GM19193 (cell line): ENCODE data around the gene CPB1.

Experiments
- POLR2A ChIP-seq: IDR thresholded peaks from 4 replicates; pipeline ENCODE4 v1.6.1; 2011; ENCODE audit not compliant: insufficient read depth, insufficient read length; ENCODE audit errors: extremely low read depth

CPB1 gene

DNA sequence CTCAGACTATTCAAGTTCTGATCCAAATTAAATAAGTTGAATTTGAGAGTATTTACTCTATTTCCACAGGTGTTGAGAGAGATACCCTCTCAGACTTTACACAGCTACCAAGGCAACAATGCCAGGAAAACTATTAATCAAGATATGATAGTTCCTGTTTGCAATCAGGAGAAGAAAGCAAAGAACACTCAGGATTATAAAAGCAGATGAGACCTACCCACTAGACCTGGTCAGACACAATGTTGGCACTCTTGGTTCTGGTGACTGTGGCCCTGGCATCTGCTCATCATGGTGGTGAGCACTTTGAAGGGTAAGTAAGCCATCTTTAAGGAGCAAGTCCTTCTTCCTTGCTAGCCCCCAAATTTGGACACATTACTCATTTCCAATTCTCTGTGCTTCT, at the start of gene CPB1:
CPB1 (plus strand) TSS at position 227 of the 400 bp plus-strand sequence; CDS start at position 240, 13 bp downstream.
- TF ChIP-seq POLR2A: no peak

DNA sequence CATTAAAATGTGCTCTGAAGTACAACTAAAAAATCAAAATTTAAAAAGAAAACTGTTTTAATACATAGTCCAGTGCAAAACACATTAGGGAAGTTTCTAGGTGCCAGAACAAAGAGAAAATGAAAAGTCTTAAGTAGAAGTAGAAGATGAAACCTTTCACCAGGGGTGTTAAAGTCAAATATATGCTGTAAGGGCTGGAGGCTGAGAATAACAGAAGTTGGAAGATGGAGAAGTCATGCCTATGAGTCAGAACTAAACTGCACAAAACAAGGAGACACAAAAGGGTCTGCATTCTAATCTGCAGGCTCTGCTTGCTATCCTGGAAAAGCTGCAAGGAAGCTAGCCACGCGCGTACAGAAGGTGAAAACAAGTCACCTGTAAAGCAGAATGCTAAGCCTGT, 48.7 kb upstream of the CPB1 start:
- no peak for TF ChIP-seq POLR2A

- TF ChIP-seq POLR2A: no peak
Measured at GRCh38 chr3:148789146-148789545, 38.5 kb upstream of the CPB1 start.

DNA sequence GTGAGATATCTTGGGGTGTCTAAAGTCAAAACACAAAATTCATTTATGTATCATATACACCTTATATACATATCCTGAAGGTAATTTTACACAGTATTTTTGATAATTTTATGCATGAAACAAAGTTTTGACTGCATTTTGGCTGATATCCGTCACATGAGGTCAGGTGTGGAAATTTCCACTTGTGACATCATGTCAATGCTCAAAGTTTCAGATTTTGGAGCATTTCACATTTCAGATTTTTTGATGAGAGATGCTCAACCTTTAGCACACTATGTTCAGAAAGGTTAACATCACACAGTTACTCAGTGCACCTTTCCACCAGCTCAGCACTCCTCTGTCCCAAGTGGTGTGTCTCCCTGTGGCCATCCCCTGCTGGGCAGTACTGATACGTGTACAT, 37.7 kb upstream of the CPB1 start:
- no peak for TF ChIP-seq POLR2A

DNA sequence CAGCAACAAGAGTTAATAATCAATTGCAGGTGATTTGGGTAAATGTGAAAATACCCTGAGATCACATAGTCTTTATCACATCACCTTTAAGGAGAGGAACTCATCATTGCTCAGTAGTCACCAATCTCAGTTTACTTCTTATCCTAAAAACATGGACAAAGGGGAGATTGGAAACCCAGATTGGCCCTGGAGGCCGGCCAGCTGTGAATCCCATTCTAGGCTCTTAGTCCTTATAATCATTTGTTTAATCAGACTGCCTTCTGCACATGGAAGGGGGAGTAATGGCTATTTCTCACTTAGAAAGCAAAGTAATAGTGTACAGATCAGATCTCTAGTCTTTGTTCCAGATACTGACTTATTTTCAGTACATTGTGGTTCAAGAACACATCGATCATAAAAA, 37.2 kb upstream of the CPB1 start:
- TF ChIP-seq POLR2A: no peak

DNA sequence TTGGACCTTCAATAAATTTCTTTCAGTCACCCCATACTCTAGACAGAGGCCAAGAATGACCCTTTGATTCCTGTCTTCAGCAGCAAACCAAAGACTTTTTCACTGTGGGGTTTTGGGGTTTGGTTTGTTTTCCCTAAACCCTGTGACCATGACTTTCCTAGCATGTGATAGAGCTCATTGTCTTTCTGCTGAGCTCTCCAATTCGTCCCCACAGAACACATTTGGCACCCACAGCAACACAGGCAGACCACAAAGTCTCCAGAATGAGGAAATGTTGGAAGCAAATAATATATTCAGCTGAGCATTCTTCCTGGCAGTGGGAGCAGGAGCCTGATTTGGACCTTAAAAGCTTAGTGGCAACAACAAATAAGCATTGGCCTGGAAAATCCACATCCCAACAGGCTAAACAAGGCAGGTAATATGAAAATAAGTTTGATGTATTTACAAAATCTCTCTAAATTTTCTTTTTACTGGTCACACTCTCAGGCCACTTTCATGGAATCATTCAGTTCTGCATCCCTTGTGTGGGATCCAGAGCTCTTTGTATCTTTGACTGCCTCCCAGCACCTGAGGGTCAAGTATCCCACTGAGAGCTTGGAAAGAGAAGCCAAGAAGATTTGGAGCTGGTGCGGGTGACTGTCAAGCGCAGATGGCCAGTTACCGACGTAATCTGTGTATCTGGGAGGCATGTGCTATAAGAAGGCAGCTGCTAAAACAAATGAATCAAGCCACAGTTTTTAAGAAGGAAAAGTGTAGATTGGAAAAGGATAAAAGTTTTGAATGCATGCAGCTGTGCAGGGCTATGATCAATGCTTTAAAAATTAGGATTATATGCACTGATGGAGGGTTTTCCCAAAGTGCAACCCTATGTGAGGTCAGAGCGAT, 36.5 kb upstream of the CPB1 start:
- no peak for TF ChIP-seq POLR2A

GRCh38 chr3:148791920-148792319, 35.7 kb upstream of the CPB1 start:
- no peak for TF ChIP-seq POLR2A

DNA sequence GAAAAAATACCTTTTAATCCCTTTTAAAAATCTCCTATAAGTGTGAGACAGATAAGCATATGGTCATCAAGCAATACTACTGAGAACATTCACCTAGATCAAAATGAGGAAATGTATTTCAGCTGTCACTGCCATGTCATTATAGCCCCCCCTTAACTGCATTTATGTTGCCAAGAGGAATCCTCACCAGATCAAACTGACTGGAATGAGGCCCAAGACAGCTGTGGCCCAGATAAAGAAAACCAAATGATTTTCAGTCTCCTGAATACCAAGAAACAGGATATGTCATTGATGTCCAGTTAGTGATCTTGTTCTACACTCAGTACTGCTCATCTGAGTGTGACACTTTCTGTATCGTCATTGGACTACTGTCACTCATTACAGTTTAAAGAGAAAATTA, 35.1 kb upstream of the CPB1 start:
- TF ChIP-seq POLR2A: no peak

DNA sequence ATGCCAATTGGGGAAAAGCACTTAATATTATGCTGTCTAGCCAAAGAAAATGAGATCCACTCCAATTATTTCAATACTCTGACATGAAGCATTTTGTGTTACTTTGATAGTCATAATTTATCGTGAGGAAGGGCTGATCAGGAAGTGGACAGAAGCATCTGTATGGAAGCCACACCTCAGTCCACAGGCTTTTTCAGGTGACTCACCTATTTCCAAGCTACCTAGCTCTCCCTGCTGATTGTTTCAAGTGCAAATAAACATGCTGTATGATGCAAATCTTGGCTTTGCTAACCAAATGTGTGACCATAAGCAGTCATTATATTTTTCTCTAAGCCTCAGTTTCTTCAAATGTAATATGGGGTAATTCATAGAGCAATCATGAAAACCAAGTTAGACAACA, 30.8 kb upstream of the CPB1 start:
- TF ChIP-seq POLR2A: no peak

GRCh38 chr3:148797795-148798194, 29.8 kb upstream of the CPB1 start:
- TF ChIP-seq POLR2A: no peak

DNA sequence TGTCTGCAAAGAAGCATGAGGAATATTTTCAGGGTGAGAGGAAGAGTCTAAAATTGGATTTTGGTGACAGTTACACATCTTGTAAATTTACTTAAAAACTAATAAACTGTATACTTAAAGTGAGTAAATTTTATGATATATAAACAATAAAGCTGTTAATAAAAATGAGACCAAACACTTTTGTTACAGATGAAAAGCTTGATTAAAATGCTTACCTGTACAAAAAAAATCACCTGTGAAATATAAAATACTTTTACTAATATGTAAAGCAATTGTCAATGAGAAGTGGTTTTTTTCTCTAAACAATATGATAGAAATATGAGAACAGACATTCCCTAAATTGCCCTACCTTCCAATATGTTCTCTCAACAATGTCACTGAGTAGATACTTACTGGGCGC, 27.2 kb upstream of the CPB1 start:
- no peak for TF ChIP-seq POLR2A

DNA sequence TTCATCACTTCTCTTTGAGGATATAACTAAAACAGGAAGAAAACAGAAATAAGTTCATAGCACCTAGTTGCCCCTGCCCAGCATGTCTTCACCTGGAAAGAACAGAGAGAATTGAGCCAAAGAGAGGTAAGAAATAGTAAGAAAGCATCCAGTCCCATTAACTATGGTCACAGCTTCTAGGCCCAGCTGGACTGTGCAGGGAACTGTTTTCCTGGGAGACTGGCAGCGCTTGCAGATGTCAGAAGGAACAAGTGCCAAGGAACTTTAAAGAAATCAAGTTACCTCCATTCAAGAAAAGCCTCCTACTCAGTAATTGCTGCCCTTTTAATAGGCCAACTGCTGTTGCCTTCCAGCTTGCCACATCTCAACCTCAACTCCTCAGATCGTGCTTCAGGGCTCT, 17.8 kb upstream of the CPB1 start:
- no peak for TF ChIP-seq POLR2A

DNA sequence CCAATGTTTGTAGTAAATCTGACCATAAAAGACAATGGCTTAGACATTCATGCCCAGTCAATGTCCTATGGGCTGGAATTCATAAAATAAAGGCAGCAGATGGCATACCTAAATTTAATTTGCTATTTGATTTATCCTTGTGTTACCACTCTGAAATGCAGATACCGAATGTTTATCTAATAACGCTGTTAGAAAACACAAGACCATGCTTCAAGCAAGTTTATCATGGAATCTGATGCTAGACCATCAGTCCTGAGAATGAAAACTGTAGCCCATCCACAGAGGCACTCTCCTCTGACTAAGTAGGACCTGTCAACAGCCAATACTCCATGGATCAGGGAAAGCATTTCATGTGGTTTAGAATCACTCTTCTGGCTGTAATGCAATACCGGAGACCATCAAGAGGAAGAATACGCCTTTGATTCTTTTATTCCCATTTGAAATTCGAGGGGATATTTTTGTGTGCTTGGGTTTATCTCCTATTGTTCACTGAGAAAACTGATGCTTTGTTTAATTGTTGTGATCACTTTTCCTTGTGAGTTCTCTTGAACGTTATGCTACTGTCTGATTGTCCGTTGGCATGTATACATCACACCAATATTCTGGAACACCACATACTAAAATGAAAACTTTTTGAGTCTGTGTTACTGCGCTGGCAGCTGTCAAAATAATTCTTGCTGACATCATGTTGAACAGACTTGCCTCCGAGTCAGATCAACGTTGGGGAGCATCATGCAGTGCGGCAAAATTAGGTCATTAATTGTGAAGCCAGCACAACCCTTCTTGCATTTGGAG, 12.1 kb upstream of the CPB1 start:
- no peak for TF ChIP-seq POLR2A

DNA sequence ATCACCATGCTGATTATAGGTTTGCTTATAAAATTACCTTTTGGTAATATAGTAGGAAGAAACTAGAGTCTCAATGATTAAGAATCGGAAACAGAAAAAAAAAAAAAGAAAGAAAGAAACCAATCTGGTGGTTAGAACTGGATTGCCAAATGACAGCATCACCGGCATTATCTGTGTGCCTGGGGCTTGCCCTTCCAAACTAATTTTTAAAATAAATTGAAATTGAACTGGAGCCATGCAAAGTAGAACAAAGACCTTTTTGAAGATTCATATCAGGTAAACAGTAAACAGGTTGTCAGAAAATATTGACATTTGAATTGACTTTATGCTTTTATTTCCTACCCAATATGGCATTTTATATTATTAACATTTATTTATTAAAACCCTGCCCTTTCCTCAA, 11.2 kb upstream of the CPB1 start:
- no peak for TF ChIP-seq POLR2A

GRCh38 chr3:148816981-148817525, 10.6 kb upstream of the CPB1 start:
- no peak for TF ChIP-seq POLR2A
